Retina (tissue), 1 donor: ENCODE results near the gene ZC3H7A.
A peak's percentile ranks its signal among the peaks of the same experiment; 100 is the strongest.

Experiments
- DNase-seq: peaks from one replicate; pipeline ENCODE4 v3.0.0-alpha.2; 2016

The ZC3H7A gene

DNA sequence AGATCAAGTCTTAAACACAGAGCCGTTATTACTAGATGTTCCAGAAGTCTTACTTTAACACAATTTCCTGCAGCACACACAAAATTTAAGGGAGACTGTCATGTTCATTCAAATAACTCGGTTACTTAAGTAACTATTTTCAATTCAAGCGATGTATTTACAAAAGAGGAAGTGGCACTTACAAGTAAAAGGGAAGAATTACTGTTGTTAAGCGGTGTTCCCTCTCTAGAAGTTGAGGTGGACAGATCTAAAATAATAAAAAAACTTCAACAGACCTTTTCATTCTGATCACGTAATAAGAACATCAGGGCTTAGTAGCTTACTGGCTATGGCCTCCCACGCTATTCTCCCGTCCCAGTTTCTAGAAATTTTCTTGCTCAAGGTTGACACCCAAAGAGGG is 28.2 kb downstream of the ZC3H7A start:
- no peak for DNase-seq

DNA sequence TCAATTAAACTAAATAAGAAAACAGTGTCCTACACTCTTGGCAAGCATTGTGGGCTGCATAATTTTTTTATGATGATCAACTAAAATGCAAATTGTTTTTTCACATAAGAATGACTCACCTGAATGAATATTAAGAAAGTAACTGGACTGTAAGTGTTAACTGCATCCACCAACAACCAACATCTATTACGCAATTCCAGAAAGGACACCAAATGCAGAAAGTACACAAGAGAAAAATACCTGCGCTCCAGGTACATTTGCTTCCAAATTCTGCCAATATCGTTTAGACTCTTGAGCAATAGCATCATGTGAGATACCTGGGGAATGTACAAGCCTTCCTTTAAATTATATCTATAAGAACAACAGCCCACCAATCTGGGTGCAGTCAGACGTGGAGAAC is 34.6 kb downstream of the ZC3H7A start:
- no peak for DNase-seq

DNA sequence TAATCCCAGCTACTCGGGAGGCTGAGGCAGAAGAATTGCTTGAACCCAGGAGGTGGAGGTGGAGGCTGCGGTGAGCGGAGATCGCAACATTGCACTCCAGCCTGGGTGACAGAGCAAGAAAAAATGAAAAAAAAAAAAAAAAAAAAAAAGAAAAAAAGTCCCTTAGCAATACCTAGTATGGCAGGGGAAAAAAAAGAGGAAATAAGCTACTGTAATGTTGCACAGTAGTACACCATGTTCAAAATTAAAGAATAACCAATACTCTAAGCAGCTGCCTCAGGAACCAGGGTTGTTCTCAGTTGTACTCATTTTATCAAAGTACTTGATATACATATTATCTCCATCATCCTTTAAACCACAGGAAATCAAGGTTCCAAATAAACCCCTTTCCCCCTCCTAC is 37.1 kb downstream of the ZC3H7A start:
- no peak for DNase-seq

DNA sequence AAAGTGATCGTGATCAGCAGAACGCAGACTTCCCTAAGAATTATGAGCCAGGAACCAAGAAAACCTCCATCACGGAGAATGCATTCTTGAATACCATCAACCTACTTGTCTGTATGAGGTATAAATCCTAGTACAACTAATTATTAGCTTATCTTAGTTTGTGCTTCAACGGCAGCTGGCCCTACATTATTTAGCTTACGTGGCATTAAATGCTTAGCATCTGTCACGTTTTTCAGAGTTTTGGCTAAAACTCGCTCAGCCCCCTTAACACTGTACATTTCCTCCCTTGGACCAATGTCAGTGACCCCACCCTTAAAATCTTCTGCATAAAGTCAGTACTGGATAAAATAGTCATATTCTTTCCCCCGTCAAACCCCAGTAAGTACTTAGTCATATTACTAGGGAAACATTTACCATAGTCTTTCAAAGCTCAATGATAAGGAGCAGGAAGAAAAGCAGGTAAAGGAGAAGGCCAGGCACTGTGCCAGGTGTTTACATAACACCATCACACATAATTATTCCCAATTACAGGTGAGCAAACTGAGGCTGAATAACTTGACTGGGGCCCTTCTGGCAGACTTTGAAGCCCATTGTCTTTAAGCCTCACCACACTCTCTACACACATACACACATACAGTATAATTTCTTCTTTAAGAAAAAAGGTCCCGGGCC is 37.8 kb downstream of the ZC3H7A start:
- DNase-seq: no peak

DNA sequence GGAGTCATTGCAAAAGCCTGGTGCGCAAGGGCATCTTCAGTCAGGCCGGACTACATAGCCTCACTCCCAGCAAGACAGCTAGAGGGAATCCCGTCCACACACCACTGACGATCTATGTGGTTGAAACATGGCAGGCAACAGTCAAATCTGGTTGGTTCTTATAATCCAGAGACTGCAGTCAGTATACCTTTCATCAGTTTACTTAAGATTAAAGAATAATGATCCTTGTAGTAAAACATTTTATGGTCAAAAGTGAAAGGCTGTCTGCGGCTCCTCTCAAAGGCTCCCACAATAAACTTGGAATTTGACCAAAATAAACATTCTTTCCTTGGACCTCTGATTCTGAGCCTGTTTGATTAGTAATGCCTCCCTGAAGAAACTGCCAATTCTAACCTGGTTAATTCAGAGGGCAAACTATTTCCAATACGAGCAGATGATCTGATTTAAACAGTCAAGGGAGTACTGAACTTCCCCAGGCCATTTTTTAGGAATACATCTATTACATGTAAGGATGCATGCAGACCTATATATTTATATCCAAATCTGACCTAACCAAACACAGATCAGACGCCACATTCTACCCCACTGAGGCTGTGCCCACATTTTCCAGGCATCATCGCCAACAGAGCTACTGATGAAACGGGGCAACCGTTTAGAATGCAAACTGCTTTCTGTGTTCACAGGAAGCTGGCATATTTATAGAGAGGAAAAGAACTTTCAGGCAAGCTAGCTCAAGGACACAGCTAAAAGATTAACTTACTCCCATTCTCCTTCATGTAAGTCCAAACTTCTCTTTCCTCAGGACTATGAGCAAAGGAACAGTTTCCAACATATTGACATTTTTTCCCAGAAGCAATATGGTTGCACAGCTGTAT is 39.1 kb downstream of the ZC3H7A start:
- no peak for DNase-seq

DNA sequence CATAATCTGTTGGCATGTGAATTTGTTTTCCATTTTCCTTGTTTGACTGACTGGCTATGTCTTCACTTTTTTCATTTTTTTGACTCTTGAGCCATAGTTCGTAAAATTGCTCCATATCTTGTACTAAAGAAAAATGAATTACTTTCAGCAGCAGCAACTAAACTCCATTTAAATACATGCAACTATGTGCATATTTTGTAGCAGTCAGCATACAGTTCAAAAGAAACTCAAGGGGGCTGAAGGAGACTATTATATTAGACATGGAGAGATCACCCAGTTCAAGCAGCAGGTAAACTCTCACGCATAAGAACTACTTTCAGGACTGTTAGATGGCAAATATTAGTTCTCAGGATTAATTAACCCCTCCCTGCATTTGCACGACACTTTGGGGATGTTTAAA is 40.8 kb downstream of the ZC3H7A start:
- no peak for DNase-seq

DNA sequence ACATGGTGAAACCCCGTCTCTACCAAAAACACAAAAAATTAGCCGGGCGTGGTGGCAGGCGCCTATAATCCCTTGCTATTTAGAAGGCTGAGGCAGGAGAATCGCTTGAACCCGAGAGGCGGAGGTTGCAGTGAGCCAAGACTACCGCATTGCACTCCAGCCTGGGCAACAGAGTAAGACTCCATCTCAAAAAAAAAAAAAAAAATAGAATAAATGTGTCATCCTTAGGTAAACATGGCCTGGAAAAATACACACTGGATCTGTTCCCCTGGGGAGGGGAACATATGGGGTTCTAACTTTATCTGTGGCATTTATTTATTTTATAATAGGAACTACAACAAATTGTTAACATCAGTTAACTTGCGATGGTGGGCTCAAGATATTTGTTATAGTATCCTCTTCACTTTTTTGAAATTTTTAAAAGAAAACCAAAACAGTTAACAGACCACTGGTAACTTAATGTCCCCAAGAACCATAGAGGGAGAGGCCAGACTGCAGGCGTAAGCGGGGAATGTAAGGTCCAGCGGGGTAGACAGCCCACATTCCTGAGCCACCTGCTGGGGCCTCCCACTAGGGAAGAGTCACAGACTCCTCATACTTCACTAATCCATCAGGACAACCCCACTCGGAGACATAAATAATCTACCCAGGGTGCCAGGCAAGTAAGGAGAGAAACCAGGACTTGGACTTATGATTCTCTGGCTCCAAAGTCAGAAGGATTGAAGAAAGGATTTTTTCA is 41.9 kb downstream of the ZC3H7A start:
- DNase-seq: no peak

DNA sequence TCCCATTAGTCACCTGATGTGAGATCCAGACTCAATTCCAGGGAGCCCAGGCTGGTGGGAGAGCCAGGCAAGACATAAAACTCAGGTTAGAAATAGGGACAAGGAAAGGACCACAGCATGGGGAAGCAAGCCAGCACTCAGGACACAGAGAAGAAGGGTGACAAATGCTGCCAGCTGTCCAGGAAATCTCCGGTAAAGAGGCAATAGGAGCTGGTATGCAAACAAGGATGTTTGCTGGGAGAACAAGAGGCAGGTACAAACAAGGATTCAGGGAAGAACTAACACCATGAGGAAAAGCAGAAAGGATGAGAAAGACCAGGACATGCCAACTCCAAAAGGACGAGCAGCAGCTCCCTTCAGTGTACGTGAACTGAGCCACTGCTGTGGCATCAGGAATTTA is 44.2 kb downstream of the ZC3H7A start:
- no peak for DNase-seq

DNA sequence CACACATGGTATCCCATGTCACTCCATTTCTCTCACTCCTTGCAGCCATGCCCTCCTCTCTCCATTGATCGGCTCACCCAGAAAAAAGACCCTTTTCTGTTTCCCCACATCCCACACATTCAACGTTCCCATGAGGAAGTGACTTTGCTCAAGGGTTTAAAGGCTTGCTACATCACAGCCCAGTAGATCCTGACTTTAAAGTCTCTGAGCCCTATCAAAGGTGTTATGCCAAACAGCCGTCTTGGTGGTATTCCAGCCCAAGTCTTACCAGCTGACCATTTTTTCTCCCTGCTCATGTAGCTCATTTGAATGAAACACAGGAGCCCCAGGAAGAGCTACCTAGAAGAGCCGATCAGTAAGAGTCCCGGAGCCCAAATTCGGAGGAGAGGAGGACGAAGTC is 47.0 kb downstream of the ZC3H7A start:
- no peak for DNase-seq

DNA sequence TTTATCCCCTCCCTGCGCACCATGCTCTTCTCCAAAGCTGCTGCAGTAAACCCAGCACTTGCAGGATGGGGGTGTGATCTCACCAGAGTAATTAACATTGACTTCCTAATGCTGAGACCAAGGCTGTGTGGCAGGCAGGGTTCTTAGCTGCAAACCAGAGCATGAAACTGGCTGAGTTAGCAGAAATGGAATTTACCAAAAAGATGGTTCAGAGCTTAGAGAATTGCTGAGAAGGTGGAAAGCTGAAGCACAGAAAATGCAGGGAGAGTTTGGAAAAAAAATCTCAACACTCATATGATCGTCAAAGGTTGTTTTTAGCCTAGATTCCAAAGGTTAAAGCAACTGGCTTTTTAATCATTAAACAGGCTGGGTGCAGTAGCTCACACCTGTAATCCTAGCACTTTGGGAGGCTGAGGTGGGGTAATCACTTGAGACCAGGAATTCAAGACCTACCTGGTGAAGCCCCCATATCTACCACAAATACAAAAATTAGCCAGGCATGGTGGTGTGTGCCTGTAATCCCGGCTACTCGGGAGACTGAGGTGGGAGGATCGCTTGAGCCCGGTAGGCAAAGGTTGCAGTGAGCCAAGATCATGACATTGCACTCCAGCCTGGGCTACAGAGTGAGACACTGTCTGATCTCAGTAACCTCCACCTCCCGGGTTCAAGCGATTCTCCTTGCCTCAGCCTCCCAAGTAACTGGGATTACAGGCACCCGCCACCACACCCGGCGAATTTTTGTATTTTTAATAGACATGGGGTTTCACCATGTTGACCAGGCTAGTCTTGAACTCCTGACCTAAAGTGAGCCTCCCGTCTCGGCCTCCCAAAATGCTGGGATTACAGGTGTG is 48.4 kb downstream of the ZC3H7A start:
- DNase-seq: no peak

DNA sequence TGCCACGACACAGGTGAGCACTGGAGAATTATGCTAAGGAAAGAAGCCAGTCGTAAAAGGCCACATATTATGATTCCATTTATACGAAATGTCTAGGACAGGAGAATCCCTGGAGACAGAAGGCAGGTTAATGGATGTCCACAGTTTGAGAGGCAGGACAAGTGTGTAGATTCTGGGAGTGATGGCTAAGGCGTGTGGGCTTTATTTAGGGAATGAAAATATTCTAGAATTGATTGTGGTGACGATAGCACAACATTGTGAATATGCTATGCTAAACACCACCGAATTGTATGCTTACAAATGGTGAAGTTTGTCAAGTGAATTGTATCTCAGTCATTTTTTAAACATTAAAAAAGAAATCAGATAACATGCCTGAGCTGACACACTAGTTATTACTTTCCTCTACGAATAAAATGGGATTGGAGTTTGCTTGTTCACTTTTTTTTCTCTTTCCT is 49.1 kb downstream of the ZC3H7A start:
- no peak for DNase-seq

DNA sequence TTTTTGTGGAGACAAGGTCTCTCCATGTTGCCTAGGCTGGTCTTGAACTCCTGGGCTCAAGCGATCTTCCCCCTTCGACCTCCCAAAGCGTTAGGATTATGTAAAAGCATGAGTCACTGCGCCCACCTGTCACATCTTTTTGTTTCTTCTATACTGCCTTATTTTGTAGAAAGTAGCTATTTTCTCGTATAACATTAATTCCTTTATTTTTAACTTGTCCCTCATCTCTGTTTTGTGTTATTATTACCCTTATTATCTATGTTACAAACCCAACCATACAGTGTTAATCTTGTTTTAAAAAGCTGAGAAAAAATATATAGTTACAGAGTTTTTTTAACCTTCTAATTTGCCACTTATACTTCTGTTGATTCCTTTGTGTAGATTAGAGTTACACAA is 53.0 kb downstream of the ZC3H7A start:
- DNase-seq: no peak

DNA sequence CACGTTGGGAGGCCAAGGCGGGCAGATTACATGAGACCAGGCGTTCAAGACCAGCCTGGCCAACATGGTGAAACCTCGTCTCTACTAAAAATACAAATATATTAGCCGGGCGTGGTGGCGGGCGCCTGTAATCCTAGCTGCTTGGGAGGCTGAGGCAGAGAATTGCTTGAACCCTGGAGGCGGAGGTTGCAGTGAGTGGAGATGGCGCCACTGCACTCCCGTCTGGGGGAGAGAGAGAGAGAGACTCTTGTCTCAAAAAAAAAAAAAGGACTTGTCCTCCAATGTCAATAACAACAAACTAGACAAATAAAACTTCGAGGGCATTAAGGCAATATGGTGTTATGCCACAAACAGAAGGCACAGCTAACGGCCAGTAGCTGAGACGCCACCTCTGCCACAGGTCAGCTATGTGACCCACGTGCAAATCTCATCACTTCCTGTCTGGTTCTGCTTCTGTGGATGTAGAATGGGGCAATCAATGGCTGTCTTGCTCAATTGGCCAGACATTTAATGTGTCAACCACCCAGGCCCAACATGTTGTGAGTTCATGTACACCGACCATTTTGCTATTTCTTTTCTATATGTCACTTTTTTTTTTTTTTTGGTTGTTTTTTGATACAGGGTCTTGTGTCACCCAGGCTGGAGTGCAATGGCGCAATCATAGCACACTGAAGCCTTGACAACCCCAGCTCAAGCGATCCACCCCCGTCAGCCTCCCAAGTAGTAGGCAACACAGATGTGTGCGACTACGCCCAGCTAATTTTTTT is 53.6 kb downstream of the ZC3H7A start:
- no peak for DNase-seq

DNA sequence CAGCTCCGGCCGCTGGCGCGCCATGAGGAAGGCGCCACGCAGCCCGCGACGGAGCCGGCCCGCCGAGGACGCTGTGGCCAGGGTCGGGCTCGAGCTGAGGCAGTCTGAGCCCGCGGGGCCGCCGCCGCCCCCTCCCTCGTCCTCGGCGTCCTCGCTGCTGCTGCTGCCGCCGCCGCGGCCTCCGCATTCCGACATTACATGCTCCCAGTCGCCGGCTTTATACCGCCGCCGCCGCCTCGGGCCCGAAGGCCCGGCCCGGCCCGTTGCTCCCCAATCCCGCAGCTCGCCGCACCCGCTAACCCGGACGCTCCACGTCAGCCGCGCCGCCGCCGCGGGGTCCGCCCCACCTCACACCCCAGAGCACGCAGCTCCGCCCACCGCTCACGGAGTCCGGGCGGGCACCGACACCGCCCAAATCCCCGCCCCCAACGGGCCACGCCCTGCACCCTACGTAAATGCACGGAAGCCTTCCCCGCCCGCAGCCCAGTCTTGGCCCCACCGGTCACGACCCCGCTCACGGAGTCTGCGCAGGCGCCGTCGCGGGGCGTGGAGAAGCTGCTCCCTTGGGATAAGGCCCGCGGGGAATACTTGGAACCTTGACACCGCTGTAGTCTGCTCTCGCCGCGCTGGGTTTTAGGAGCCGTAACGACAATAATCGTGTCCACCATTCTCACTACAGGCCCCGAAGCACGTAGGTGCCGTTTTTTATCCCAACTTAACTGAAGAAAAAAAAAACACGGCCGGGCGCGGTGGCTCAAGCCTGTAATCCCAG is 54.3 kb downstream of the ZC3H7A start, which contains the start of gene TXNDC11:
Gene TXNDC11 (minus strand): TSS at position 322 of the 772 bp plus-strand sequence. CDS start 127 bp downstream, at position 195.
- DNase-seq: peak; percentile 99

DNA sequence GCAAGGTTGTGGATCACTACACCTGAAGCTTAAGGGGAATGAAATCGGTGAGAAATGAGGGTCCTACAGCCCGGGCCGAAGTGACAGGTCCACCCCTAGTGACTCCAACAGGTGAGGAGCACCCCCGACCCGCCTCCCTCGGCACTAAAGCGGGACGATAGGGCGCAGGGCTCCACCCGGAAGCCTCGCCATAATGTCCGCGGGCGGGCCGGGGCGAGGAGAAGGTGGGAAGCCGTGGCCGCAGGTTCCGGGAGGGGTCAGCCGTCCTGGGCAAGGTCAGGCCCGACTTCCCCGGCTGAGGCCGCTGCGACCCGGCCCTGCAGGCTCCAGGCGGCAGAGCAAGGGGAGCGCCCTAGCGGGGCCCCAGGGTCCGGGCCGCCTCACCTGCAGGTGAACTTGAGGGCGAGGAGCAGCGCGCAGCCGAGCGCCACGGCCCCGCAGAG is 54.9 kb downstream of the ZC3H7A start:
- no peak for DNase-seq

DNA sequence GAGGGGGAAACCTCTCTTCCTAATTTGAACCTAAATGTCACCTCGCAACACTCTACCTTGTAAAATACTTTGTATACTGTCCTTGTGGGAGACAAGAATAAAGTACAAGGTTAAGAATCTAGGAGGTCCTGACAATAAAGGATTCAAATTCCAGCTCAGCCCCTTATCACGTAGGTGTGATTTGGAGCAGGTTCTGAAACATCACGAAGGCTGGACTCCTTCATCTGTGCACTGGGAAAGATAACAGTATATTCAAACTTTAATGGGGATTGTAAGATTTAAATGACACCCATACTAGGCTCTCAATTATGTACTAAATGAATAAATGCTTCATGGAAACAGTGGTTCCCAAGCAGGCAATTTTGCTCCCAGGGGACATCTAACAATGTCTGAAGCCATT is 56.5 kb downstream of the ZC3H7A start:
- no peak for DNase-seq

DNA sequence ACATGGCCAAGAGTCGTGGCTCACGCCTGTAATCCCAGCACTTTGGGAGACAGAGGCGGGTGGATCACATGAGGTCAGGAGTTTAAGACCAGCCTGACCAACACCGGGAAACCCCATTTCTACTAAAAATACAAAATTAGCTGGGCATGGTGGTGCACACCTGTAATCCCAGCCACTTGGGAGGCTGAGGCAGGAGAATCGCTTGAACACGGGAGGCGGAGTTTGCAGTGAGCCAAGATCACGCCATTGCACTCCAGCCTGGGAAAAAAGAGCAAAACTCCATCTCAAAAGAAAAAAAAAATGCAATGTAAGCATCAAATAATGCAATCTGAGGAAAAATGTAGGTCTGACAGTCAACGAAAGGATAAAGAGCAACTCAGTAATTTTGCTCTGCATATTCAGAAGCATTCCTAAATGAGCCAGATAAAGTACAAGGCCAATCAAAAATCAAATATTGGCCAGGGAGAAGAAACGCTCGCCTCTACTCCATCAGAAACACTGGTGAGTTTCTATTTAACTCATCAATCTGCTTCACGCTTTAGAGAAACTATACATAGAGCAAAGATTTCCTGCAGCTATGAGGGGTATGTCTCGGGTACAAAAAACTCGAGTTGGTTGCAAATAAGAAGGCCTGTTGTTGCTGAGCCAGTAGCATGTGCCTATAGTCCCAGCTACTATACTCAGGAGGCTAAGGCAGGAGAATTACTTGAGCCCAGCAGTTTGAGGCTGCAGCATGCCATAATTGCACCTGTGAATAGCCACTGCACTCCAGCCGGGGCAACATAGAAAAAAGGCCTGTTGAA is 58.1 kb downstream of the ZC3H7A start:
- no peak for DNase-seq

DNA sequence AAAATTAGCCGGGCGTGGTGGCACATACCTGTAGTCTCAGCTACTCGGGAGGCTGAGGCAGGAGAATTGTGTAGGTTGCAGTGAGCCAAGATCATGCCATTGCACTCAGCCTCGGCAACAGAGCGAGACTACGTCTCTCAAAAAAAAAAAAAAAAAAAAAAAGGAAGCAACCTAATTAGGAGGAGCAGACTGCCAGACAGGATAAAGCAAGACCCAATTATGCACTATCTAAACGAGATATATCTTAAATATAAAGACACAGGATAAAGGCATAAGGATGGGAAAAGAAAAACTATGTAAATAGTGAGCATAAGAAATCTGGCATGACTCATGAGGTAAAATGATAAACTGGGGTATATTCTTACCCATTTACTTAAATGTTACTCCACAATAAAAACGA is 59.3 kb downstream of the ZC3H7A start:
- no peak for DNase-seq

DNA sequence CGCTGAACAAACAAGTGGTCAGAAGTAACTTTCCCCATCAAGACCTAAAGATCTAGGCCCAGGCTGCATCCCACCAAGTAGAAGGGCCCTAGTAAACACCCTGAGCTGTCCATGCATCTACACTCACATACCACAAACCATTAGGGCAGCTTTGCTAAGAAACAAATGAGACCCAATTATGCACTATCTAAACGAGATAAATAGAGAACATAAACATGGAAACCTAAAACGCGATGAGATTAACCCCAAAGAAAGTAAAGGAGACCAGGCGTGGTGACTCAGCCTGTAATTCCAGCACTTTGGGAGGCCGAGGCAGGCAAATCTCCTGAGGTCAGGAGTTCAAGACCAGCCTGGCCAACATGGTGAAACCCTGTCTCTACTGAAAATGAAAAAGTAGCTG is 60.2 kb downstream of the ZC3H7A start:
- DNase-seq: no peak

DNA sequence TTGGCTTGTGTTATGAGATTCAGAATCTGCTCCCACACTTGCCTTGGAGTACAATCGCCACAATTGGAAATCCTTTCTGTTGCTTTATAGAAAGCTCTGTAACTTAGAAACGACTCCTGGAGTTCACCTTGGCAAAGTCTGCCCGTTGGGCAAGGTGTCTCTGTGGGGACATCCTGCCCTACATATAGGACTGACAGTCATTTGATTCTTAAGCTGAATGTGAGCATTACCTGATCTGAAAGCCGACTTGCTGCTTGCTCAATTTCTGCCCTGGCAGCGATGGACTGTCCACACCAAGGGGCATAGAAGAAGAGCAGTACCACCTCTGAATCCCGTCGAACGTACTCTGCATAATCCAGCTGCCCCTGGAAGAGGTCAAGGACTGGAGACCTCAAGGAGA is 61.3 kb downstream of the ZC3H7A start:
- no peak for DNase-seq
